HUES64 (cell line): ENCODE measurements around the gene PRKAG1.

ENCODE experiments used
- H3K27ac ChIP-seq: 2 replicates; pipeline ENCODE4 v1.7.0; 2013; ENCODE audit warnings: low read depth, low read length, inconsistent platforms
- H3K27me3 ChIP-seq: 2 replicates; pipeline ENCODE4 v1.6.1; 2013; ENCODE audit warnings: mild to moderate bottlenecking, low read length; ENCODE audit not compliant: insufficient read depth
- H3K36me3 ChIP-seq: 2 replicates; pipeline ENCODE4 v1.6.1; 2013; ENCODE audit warnings: mild to moderate bottlenecking, low read length; ENCODE audit not compliant: insufficient read depth
- H3K4me1 ChIP-seq: 2 replicates; pipeline ENCODE4 v1.6.1; 2013; ENCODE audit warnings: mild to moderate bottlenecking, low read length, moderate library complexity; ENCODE audit not compliant: insufficient read depth
- H3K4me3 ChIP-seq: 2 replicates; pipeline ENCODE4 v1.5.1; 2013; ENCODE audit warnings: mild to moderate bottlenecking, low read length, moderate library complexity
- H3K9ac ChIP-seq: 2 replicates; pipeline ENCODE4 v1.6.1; 2013; ENCODE audit warnings: mild to moderate bottlenecking, low read depth, low read length
- H3K9me3 ChIP-seq: 2 replicates; pipeline ENCODE4 v1.6.1; 2013; ENCODE audit warnings: low read depth, low read length; ENCODE audit not compliant: insufficient read depth
- WGBS: fragments of 150-250, 120-280 bp; methylation state at CpG from one replicate; pipeline ENCODE4 v1.1.7; 2013; ENCODE audit warnings: missing lambda C conversion rate; 5-methylcytosine and 5-hydroxymethylcytosine counted together

The PRKAG1 gene

GRCh38 chr12:49027846-49028555, 9.4 kb upstream of the PRKAG1 start:
- Histone ChIP-seq H3K4me1 (no peaks in the 10 kb centered on the region), H3K27me3 (no peaks in the 10 kb centered on the region), H3K36me3 (peaks cover 95% of the 10 kb centered on the region), H3K4me3 (no peak overlapping the region), H3K9me3 (no peaks in the 10 kb centered on the region), H3K27ac (no peak overlapping the region), H3K9ac (no peak overlapping the region)
- WGBS, result 96% methylated on average over 9 of the region's 9 CpGs

- 95% methylated on average over 26 of the region's 26 CpGs for WGBS
- Histone ChIP-seq H3K4me1 (no peaks in the 10 kb centered on the region), H3K27ac (no peak overlapping the region), H3K9me3 (no peaks in the 10 kb centered on the region), H3K36me3 (peaks cover 95% of the 10 kb centered on the region), H3K27me3 (no peaks in the 10 kb centered on the region), H3K4me3 (no peak overlapping the region), H3K9ac (no peak overlapping the region)
These were observed 8.3 kb upstream of the PRKAG1 start for GRCh38 chr12:49026678-49027480.

GRCh38 chr12:49026101-49026500, 7.5 kb upstream of the PRKAG1 start:
- Histone ChIP-seq H3K9ac (no peak overlapping the region), H3K27ac (no peak overlapping the region), H3K9me3 (no peaks in the 10 kb centered on the region), H3K27me3 (no peaks in the 10 kb centered on the region), H3K4me3 (no peak overlapping the region), H3K36me3 (peaks cover 94% of the 10 kb centered on the region), H3K4me1 (no peaks in the 10 kb centered on the region)
- 95% methylated on average over 21 of the region's 21 CpGs for WGBS

- H3K9ac ChIP-seq, result no peak overlapping the region
- no peak overlapping the region for H3K4me3 ChIP-seq
- no peaks in the 10 kb centered on the region for H3K27me3 ChIP-seq
- H3K36me3 ChIP-seq, result peaks cover 90% of the 10 kb centered on the region
- H3K9me3 ChIP-seq, result no peaks in the 10 kb centered on the region
- H3K27ac ChIP-seq, result no peak overlapping the region
- no peaks in the 10 kb centered on the region for H3K4me1 ChIP-seq
- 100% methylated on average over 4 of the region's 4 CpGs for WGBS
These were observed 6.9 kb upstream of the PRKAG1 start for GRCh38 chr12:49025463-49025862.

GRCh38 chr12:49024543-49024942, 6.0 kb upstream of the PRKAG1 start:
- Histone ChIP-seq H3K9ac (no peak overlapping the region), H3K9me3 (no peaks in the 10 kb centered on the region), H3K4me3 (no peak overlapping the region), H3K4me1 (peaks cover 4% of the 10 kb centered on the region; the same call in 1 of the 2 replicates), H3K36me3 (peaks cover 81% of the 10 kb centered on the region), H3K27ac (no peak overlapping the region), H3K27me3 (no peaks in the 10 kb centered on the region)
- 97% methylated on average over 12 of the region's 12 CpGs for WGBS

- Histone ChIP-seq H3K9ac (no peak overlapping the region), H3K9me3 (no peaks in the 10 kb centered on the region), H3K27ac (no peak overlapping the region), H3K4me3 (no peak overlapping the region), H3K27me3 (no peaks in the 10 kb centered on the region), H3K4me1 (peaks cover 7% of the 10 kb centered on the region; the same call in 1 of the 2 replicates), H3K36me3 (peaks cover 74% of the 10 kb centered on the region)
- whole genome bisulfite sequencing, result 100% methylated on average over 1 of the region's 2 CpGs
These were observed 5.2 kb upstream of the PRKAG1 start for GRCh38 chr12:49023812-49024211.

GRCh38 chr12:49022558-49023178, 4.1 kb upstream of the PRKAG1 start:
- Histone ChIP-seq H3K9me3 (no peaks in the 10 kb centered on the region), H3K27me3 (no peaks in the 10 kb centered on the region), H3K4me1 (peaks cover 8% of the 10 kb centered on the region; the same call in 1 of the 2 replicates), H3K27ac (no peak overlapping the region), H3K36me3 (peaks cover 62% of the 10 kb centered on the region), H3K9ac (no peak overlapping the region; the same call in 1 of the 2 replicates), H3K4me3 (no peak overlapping the region)
- WGBS, result 94% methylated on average over 15 of the region's 15 CpGs

GRCh38 chr12:49021292-49021915, 2.8 kb upstream of the PRKAG1 start:
- H3K9me3 ChIP-seq, result no peaks in the 10 kb centered on the region
- H3K27me3 ChIP-seq, result no peaks in the 10 kb centered on the region
- no peak overlapping the region for H3K4me3 ChIP-seq
- WGBS, result 89% methylated on average over 9 of the region's 11 CpGs
- peaks cover 12% of the 10 kb centered on the region; the same call in 1 of the 2 replicates for H3K4me1 ChIP-seq
- no peak overlapping the region for H3K9ac ChIP-seq
- no peak overlapping the region for H3K27ac ChIP-seq
- H3K36me3 ChIP-seq, result peaks cover 51% of the 10 kb centered on the region

- H3K27ac ChIP-seq, result no peak overlapping the region
- H3K4me3 ChIP-seq, result no peak overlapping the region
- no peaks in the 10 kb centered on the region for H3K27me3 ChIP-seq
- WGBS, result 75% methylated on average over 1 of the region's 6 CpGs
- H3K9ac ChIP-seq, result no peak overlapping the region
- no peaks in the 10 kb centered on the region for H3K9me3 ChIP-seq
- peaks cover 41% of the 10 kb centered on the region for H3K36me3 ChIP-seq
- peaks cover 12% of the 10 kb centered on the region; the same call in 1 of the 2 replicates for H3K4me1 ChIP-seq
These were observed 1.9 kb upstream of the PRKAG1 start for GRCh38 chr12:49020441-49020840.

GRCh38 chr12:49019443-49020324, 1.1 kb upstream of the PRKAG1 start:
- Histone ChIP-seq H3K9me3 (no peaks in the 10 kb centered on the region), H3K9ac (no peak overlapping the region; the same call in 1 of the 2 replicates), H3K4me1 (peaks cover 12% of the 10 kb centered on the region; the same call in 1 of the 2 replicates), H3K36me3 (peaks cover 34% of the 10 kb centered on the region), H3K27me3 (no peaks in the 10 kb centered on the region), H3K4me3 (peak overlapping the region; percentile 73), H3K27ac (peak overlapping the region; percentile 75; the same call in 1 of the 2 replicates)
- WGBS, result 73% methylated on average over 8 of the region's 10 CpGs
